ENCODE results near the gene DSCAML1.

DNA sequence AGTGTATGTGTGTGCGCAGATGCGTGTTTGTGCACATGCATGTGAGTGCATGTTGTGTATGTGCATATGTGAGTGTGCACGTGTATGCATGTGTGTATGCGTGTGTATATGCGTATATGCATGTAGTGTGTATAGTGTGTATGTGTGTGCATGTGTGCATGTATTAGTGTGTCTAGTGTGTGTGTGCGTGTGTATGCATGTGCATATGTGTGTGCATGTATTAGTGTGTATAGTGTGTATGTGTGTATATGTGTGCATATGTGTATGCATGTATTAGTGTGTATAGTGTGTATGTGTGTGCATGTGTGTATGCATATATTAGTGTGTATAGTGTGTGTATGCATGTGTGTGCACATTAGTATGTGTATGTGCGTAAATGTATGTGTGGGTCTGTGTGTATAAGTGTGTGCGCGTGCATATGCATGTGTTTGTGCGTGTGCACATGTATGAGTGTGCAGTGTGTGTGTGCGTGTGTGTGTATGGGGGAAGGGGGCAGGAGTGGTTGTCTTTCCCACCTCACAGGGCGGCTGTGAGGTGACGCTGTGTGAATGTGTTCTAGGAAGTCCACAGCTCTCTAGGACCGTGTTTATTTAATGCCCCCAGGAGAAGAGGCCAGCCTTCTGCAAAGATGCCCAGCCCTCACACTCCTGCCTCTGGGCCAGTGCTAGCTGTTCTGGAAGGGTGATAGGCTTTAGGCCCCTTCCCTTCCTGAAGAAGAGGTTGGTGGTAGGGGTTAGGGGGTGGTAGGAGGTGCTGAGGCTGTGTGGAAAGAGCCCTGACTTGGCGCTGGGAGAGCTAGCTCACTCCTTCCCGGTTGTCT, 354.8 kb downstream of the DSCAML1 start:
- TF ChIP-seq CTCF (IDR thresholded peaks at IDR 0.05), result no peak
- no peak for TF ChIP-seq POLR2A (IDR thresholded peaks at IDR 0.05)

Measured in tibial nerve (tissue), 3 donors.